ENCODE results near the gene HSD17B13.

GRCh38 chr4:87266986-87267385 lies 55.7 kb downstream of the HSD17B13 start:
- TF ChIP-seq CTCF (IDR thresholded peaks at IDR 0.05; ENCODE audit: low read depth, low read length, poor library complexity, severe bottlenecking) (no peak), EZH2phosphoT487 (IDR thresholded peaks at IDR 0.05; ENCODE audit: borderline replicate concordance, low read length) (no peak)

All from DOHH2 (cell line).